ENCODE results near the gene MRPL36.

DNA sequence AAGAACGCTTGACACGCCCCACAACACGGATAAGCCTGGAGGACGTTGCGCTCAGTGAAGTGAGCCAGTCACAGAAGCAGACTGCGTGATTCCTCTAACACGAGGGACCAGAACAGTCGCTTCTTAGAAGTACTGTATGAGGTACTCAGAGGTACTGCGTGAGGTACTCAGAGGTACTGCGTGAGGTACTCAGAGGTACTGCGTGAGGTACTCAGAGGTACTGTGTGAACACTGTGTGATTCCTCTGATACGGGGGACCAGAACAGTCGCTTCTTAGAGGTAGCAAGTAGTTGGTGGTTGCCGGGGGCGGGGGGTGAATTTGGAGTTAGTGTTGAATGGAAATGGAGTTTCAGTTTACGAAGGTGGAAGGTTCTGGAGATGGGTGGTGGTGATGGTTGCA lies 7.3 kb upstream of the MRPL36 start:
- TF ChIP-seq, protein P1, sequence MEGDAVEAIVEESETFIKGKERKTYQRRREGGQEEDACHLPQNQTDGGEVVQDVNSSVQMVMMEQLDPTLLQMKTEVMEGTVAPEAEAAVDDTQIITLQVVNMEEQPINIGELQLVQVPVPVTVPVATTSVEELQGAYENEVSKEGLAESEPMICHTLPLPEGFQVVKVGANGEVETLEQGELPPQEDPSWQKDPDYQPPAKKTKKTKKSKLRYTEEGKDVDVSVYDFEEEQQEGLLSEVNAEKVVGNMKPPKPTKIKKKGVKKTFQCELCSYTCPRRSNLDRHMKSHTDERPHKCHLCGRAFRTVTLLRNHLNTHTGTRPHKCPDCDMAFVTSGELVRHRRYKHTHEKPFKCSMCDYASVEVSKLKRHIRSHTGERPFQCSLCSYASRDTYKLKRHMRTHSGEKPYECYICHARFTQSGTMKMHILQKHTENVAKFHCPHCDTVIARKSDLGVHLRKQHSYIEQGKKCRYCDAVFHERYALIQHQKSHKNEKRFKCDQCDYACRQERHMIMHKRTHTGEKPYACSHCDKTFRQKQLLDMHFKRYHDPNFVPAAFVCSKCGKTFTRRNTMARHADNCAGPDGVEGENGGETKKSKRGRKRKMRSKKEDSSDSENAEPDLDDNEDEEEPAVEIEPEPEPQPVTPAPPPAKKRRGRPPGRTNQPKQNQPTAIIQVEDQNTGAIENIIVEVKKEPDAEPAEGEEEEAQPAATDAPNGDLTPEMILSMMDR (IDR thresholded peaks at IDR 0.05) = no peak
- TF ChIP-seq POLR2A (IDR thresholded peaks at IDR 0.05) (no peak), EP300 (IDR thresholded peaks at IDR 0.05) (no peak), POLR2AphosphoS5 (IDR thresholded peaks at IDR 0.05) (no peak)
